Fibroblast of peridontal ligament (primary cell): ENCODE measurements around the gene TBC1D22A.
"Not testable (repeated sequence)": the region's sequence is repeated elsewhere in the genome, so short reads cannot be mapped to it uniquely, and the experiment has no call there.

Experiments
- DNase-seq: peaks from one replicate; pipeline ENCODE4 v3.0.0-alpha.2; 2010; ENCODE audit errors: extremely low read depth

TBC1D22A gene

GRCh38 chr22:47102648-47103047 lies 340.2 kb downstream of the TBC1D22A start:
- DNase-seq, result no peak

GRCh38 chr22:47105085-47105484 lies 342.6 kb downstream of the TBC1D22A start:
- no peak for DNase-seq

DNA sequence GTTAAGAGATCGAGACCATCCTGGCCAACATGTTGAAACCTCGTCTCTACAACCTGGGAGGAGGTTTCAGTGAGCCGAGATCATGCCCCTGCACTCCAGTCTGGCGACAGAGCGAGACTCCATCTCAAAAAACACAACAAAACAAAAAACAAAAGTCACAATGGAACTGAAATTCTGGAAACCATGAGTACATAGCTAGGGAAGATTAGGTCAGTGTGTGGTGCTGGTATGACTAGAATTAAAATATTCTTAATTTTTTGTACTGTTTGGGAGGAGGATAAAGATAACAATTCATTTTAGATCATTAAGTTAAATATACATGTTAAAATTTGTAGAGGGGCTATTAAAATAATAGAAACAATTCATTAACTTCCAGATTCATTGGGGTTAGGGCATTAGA lies 344.4 kb downstream of the TBC1D22A start:
- no peak for DNase-seq

- DNase-seq, result peak; percentile 78
These were observed 345.0 kb downstream of the TBC1D22A start for GRCh38 chr22:47107431-47107830.

- no peak for DNase-seq
These were observed 348.5 kb downstream of the TBC1D22A start for GRCh38 chr22:47110817-47111443.

- DNase-seq, result no peak
These were observed 349.5 kb downstream of the TBC1D22A start for GRCh38 chr22:47111626-47112581.

DNA sequence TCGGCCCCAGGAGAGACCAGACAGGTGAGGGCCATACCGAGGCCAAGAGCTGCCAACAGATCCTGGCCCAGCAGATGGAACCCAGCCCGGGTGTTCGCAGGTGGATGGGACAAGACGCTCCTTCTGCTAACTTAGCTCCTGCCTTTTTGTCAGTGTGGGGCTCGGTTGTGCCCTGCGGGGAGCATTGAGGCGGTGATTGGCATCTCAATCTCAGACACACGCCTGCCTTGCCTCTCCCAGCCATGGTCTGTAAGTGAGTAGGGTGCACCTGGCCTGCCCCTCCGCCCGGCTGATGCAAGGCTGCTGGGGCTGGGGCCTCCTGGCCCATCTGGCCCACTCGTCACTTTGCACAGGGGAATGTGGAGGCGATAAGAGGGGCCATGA lies 350.1 kb downstream of the TBC1D22A start:
- no peak for DNase-seq

DNA sequence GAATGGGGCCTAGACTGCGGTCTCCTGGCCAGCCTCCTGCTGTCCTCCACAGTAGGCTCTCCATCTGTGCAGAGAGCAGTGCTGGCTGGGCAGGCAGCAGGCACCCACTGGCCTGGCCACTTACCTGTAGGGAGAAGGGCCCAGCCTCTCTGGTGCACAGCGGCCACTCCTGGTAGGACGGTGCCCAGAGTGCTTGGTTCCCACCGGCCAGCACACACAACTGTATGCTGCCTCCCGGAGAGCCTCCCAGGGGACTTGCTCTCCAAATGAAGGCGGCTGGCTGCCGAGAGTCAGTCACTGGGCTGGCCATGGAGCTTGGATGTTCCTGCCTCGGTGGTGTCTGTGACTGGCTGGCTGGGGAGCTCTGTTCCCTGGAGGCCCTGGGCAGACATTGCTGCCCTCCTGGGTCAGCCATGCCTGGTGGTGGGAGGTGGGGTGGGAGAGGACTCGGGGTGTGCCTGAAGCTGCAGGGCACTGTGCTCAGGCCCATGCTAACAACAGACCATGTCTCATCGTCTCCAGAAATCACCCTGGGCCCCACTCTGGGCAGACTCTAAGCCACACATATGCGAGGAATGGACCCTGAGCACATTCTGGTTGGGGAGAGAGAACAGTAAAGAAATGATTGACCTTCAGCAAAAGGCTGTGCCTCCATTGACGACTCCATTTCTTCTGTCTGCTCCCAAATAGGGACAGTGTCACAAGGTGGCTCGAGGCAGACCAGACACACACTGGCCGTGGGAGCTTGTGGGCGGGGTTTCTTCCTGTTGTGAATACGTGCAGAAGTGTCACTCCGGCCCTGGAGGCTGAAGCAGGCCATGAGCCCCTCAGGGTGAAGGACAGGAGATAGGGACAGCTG lies 350.8 kb downstream of the TBC1D22A start:
- DNase-seq, result no peak

GRCh38 chr22:47113853-47114415 lies 351.5 kb downstream of the TBC1D22A start:
- DNase-seq, result no peak

- DNase-seq, result no peak
These were observed 352.5 kb downstream of the TBC1D22A start for GRCh38 chr22:47114813-47115517.

GRCh38 chr22:47115518-47115890 lies 353.1 kb downstream of the TBC1D22A start:
- no peak for DNase-seq

- DNase-seq, result no peak
These were observed 353.5 kb downstream of the TBC1D22A start for GRCh38 chr22:47115921-47116320.

DNA sequence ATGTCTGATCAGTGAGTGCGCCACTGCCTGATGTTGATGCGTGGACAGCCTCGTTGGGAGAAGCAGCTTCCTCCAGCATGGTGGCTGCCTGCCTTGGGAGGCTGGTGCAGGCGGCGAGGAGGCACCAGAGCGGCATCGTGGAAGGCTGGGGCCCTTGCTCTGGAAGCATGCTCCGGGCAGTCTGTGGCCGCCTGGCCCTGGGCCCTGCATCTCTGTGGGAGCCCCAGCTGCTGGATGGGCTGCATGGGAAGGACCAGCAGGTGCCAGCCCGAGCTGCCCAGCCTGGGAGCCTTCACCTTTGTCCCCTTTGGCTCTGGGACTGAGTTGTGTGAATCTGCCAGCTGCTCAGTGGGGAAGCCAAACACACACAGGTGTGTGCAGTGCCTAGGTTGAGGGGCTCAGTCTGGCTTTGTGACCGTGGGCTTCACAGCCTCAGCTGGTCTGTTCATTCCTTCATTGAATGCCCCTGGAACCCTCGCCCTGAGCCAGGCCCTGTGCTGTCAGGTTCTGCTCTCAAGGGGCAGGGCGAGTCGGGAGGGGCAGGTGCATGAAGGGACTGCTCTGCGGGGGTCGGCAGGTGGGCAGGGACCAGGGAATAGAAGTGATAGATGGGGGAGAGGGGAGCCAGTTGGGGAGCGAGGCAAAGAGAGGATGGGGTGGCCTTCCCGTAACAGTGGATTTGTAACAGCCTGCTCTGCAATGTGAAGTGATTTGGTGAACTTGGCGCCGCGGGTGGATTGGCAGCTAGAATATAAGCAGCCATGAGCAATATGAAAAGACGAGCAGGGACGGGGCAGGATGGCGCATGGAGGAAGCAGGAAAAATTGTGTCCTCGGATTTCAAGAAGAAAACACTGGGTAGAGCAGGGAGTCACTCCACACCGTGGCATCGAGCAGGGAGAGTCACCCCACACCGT lies 354.2 kb downstream of the TBC1D22A start:
- no peak for DNase-seq

DNA sequence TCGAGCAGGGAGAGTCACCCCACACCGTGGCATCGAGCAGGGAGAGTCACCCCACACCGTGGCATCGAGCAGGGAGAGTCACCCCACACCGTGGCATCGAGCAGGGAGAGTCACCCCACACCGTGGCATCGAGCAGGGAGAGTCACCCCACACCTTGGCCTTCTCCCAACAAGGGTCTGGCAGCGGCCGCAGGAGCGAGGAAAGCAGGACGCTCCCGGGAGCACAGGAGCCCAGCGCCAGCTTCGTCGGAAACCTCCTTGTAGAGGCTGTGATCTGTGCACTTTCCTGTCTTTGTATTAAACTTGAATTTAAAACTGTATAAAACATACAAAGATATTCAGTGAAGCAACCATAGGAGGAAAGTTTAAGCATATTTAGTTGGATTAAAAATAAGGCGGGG lies 355.0 kb downstream of the TBC1D22A start:
- DNase-seq, result not testable (repeated sequence)

- no peak for DNase-seq
These were observed 356.7 kb downstream of the TBC1D22A start for GRCh38 chr22:47119181-47119580.

GRCh38 chr22:47120399-47120798 lies 357.9 kb downstream of the TBC1D22A start:
- no peak for DNase-seq

GRCh38 chr22:47121791-47122190 lies 359.3 kb downstream of the TBC1D22A start:
- no peak for DNase-seq

- DNase-seq, result no peak
These were observed 360.1 kb downstream of the TBC1D22A start for GRCh38 chr22:47122441-47123000.

GRCh38 chr22:47123006-47123826 lies 360.8 kb downstream of the TBC1D22A start:
- no peak for DNase-seq
